ENCODE data around the gene PTTG1.

PTTG1 gene

DNA sequence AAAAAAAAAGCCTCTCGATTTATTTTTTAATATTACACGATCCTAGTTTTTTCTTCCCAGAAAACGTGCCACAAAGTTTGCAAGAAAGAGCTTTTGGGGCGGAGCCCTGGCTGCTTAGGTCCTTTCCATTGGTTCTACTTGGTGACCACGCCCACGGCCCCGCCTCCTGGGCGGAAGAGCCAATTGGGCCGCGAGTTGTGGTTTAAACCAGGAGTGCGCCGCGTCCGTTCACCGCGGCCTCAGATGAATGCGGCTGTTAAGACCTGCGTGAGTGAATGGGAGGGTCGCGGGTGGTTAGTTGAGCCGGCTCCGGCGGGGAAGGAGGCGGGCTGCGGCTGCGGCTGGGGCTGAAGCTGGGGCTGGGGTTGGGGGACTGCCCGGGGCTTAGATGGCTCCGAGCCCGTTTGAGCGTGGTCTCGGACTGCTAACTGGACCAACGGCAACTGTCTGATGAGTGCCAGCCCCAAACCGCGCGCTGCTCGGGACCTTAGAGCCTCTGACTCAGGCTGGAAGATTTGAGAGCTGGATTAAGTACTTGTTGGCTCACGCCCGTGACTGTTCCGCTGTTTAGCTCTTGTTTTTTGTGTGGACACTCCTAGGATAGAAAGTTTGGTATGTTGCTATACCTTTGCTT, at the start of gene PTTG1:
PTTG1 (plus strand) TSS at position 231 of the 634 bp plus-strand sequence. CDS start 458 bp downstream, outside the sequence.
- DNase-seq: peak; percentile 89

DNA sequence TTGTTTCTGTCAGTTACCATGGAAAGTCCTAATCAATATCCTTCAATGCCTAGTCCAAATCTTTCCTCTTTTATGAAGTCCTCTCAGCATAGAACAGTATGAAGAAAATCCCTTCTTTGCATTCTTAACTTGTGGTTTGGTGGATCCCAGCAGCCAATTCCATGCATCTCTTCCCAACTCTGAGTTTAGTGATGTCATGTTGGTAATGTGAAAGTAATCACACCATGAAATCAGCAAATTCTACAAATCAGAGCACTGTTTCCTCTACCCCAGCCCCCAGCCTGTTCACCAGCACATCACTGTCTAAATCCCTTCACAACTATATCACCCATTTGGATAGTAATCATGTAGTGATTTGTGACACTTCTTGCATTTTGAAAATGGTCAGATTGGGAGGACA, 46.5 kb upstream of the PTTG1 start:
- DNase-seq: no peak

DNA sequence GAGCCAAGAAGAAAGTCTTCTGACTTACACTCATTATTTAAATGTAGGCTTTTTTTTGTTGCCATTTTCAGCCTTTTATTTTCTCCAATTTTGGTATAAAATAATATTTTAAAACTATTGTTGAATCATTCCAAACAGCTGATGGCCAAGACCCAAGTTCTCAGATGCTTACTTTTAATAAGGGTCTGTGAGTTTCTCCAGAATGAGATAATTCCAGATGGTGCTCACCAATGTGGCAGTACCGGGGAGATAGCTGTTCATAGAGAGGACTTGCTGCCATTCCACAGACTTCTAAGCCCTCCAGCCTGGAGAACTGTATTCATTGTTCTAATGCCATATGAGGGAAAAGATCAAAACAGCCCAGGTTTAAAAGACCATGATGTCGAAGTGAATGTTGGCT, 46.0 kb upstream of the PTTG1 start:
- no peak for DNase-seq

DNA sequence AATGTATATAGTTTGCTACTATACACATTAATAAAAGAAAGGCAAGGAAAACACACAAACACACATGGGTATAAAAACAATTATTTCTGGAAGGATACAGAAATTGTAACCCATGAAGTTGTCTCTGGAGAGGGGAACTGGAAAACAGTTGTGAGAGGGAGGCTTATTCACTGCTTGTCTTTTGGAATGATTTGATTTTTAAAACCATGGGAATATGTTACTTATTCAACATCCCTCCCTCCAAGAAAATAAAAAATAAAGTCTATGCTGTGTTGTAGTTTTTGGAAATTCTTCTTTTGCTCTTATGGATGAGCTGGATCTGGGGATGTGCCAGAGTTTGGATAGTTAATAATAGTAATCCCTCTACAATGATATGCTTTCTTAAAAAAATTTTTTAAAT, 45.2 kb upstream of the PTTG1 start:
- no peak for DNase-seq

DNA sequence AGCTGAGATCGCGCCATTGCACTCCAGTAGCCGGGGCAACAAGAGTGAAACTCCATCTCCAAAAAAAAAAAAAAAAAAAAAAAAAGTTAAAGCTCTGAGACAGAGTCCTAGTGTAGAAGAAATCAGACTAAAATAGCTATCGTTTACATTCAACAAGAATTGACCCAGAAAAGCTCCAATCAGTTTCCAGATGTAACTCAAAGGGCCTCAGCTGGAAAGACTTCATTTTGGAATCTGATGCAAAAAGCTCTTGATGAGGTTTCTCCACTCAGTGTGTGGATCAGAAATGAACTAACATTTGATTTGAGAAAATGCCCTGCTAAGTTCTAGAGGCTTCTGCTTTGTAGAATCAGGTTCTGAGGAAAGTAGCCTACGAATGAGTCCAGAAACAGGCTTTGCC, 44.0 kb upstream of the PTTG1 start:
- no peak for DNase-seq

DNA sequence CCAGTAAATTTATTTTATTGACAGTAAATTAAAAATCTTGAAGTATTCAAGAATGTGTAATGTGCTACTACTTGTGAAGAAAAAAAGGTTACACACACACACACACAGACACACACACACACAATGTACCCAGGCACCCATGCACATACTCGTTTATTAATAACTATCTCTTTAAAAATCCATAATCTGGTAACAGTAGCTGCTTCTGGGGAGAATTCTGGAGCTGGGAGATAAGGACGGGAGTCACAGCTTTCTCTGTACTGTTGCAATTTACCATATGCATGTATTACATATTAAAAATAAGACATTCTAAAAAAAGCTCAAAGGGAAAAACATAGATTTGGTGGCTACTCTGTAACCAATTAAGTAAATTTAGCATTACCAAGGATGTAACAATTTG, 43.3 kb upstream of the PTTG1 start:
- no peak for DNase-seq

DNA sequence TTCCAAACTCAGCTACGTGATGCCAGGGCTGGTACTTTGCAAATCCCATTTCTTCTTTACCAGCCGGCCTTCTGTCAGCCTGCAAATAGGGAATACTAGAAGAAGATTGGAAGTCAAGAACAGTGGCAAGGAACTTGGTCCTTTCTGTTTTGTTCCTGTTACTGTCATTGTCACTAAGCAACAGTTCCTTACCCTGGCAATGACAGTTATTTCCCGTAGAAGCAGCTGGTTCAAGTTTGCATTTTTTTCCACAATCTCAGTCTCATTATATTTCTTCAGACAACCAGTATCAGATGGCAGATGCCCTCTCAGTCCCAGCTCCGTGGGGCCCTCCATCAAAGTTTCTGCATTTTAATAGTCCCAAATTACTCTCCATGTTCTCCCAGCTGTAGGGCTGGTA, 42.1 kb upstream of the PTTG1 start:
- no peak for DNase-seq

DNA sequence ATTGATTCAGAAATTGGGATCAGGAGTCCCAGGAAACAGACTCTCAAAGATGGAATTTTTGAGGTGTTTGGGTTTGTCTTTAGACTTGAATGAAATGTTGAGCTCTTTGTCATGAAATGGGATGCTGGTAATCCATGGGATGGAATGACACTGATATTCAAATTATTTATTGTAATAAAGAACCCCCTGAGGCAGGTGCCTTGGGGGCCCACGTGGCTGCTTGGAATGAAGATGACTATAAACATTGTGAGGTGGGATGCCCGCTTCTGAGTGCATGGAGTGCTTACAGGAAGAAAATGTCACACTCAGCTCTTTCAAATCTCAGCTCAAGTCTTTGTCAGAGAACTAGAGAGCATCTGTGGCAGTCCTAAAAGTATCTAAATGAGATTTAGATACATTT, 41.6 kb upstream of the PTTG1 start:
- no peak for DNase-seq

DNA sequence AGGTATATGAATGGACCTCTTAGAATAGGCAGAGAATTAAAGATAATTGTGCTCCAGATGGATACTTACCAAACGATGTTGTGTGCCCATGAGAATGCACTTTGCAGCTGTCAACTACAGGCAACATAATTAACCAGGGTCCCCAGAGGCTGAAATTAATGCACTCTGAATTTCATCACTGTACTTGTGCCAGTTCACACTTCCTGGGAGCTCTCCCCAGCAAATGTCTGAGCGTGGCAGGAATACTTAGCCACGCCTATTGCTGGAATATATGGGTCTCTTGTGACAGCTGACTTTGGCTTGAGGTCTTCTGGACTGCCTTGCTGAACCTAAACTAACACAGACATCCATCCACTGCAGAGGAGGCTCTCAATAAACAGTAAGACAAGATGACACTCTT, 39.3 kb upstream of the PTTG1 start:
- no peak for DNase-seq

DNA sequence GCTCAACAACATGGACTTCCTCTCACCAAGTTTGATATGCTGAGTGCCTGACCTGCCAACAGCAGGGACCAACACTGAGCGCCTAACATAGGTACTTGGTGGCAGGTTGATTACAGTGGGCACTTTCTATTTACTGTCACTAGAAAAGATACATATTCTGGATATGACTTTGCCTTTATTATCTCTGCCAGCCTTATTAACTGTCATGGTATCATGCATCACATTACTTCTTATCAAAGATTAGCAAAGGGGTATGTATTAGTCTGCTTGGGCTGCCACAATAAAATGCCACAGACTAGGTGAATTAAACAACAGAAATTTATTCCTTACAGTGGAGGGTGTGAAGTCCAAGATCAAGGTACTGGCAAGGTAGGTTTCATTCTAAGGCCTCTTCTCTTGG, 37.0 kb upstream of the PTTG1 start:
- no peak for DNase-seq

DNA sequence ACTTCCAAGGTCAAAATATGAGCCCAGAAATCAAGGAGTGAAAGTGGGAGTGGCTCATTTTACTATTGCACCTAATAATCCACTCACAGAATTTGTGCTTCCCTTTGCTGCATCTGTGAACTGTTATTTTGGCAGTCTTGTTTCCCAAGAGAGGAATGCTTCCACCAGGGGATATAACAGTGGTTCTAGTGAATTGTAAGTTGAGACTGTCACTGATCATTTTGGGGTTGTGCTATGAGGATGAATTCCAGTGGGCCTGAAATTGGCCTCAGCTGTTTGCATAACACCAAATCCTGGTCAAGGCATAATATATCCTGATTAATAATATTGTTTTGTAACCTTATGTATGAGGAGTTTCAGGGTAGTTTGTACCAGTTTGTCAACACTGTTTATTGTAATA, 36.2 kb upstream of the PTTG1 start:
- no peak for DNase-seq

DNA sequence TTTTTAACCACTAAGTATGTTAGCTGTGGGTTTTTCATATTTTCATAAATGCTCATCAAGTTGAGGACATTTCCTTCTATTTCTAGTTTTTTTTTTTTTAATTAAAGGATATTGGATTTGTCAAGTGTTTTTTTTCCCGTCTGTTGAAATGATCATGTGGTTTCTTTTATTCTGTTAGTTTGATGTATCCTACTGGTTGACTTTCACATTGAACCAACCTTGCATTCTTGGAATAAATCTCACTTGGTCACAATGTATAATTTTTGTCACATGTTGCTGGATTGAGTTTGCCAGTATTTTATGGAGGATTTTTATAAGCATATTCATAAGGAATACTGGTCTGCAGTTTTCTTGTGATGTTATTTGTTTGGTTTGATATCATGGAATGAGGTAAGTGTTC, 34.2 kb upstream of the PTTG1 start:
- DNase-seq: no peak

DNA sequence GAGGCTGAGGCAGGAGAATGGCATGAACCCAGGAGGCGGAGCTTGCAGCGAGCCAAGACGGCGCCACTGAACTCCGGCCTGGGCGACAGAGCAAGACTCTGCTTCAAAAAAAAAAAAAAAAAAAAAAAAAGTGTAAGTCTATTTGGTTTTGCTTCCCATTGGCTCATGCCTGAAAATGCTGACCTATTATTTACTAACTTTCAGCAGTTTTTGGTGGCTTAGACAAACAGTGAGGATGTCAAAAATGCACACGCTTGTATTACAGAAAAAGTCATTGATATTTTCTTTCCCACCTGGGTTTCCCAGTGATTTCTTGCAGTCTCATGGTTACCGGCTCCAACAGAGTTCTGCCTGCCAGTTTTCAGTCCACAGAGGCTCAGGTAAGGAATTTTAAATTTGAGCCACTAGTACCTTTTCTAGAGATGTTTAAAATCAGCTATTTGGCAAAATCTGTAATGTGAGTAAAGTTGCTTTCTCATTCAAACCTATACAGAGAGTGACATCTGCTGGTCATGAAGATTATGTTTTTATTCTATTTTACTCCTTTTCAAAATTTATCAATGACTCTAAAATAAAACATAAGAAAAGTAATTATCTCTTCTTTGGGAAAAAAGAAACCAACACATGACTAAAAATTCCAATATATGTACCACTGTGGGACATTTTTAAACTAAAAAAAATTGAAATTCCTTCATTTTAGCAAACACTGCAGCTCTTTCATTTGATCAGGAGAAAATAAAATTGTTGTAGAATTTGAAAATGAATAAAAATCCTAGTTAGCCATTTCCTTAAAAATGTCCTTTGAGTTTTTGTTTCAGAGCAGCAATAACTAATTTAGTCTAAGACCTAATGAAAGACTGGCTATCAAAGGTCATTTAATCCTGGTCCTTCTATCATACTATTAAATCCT, 30.6 kb upstream of the PTTG1 start:
- no peak for DNase-seq

DNA sequence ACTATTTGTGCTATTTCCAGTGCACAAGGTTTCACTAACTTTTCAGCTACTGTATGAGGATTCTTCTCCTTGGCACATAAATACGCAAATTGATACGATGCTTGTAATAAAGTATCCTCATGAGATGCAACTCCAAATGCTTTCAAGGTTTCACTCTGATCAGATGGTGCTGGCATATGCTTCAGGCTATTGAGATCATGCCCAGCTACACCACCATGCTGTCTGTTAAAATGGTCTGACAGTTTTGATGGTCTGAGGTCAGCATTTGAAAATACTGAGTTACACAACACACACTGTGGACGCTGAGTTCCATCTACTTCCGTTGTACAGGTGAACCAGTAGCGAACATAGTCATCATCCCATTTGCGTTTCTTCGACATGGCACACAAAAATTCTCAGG, 26.5 kb upstream of the PTTG1 start:
- no peak for DNase-seq

DNA sequence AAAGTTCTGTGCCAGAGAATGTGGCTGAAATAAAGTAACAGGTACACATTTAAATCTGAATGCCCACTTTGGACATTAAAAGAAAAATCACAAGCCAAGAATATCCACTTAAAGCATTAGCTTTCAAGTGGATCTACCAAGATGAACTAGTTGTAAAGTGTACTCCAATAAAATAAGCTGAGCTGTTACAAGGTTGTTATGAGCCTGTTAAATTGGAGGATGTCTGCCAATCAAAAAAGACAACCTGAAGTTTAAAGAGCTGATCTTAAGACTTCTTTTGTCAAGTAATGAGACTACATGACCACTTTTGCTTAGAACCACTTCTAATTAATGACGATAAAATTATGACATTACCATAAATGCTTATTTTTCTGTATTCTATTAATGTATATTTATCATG, 24.2 kb upstream of the PTTG1 start:
- no peak for DNase-seq

DNA sequence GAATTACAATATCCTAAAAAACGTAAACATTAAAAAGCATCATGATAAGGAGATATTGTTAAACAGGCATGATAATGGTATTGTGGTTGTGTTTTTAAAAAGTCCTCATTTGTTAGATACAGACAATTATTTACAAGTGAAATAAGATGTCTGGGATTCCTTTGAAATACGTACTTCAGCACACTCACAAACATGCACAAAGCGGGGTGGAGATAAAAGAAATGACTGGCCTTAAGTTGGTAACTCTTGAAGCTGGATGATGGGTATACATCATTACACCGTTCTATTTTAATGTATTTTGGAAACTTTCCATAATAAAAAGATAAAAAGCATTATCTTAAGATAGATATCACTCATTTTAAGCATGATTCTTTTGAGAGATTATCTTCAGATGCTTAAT, 22.8 kb upstream of the PTTG1 start:
- no peak for DNase-seq

DNA sequence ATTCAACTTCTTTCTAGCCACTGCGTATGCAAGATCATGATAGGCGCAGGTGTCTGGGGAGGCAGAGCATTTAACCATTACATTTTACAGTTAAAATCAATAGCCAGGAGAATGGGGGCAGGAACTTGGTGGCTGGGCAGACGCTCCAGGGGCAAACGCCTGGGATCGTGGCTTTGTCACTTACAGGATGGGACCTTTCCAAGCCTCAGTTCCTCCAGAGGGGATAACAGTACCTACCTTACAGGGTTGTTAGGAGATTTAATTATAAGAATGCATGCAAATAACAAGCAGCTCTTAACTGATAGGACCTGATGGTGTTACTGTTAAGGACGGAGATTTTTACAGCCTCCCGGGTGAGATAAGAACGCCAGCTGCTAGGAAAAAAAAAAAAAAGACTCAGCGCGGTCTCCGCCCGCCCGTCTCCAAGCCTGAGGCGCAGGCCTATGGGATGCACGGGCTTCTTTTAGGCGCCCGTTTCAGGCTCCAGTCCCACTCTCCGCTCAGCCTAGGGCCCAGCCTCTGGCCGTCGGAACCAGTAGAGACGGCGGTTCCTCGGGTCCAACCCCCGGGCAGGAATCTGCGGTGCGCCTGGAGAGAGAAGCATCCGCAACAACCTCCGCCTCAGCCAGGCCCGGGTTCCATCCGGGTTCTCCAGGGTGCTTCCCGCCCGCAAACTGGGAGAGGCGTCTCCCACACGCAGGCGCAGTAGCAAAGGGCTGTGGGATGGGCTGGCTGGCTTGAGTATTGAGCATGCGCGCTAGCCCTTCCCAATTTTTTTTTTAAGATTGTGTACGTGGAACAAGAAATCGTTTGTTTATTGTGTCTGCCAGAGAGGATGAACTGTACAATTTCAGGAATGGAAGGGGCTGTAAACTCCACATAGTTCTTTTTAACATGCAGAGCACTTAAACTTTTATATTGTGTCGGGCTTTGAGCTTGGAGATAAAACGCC, 22.0 kb upstream of the PTTG1 start, which contains the start of gene FAM200C:
FAM200C (minus strand) TSS at position 653 of the 952 bp plus-strand sequence. CDS start 4,564 bp downstream, outside the sequence.
- peak; percentile 76 for DNase-seq

DNA sequence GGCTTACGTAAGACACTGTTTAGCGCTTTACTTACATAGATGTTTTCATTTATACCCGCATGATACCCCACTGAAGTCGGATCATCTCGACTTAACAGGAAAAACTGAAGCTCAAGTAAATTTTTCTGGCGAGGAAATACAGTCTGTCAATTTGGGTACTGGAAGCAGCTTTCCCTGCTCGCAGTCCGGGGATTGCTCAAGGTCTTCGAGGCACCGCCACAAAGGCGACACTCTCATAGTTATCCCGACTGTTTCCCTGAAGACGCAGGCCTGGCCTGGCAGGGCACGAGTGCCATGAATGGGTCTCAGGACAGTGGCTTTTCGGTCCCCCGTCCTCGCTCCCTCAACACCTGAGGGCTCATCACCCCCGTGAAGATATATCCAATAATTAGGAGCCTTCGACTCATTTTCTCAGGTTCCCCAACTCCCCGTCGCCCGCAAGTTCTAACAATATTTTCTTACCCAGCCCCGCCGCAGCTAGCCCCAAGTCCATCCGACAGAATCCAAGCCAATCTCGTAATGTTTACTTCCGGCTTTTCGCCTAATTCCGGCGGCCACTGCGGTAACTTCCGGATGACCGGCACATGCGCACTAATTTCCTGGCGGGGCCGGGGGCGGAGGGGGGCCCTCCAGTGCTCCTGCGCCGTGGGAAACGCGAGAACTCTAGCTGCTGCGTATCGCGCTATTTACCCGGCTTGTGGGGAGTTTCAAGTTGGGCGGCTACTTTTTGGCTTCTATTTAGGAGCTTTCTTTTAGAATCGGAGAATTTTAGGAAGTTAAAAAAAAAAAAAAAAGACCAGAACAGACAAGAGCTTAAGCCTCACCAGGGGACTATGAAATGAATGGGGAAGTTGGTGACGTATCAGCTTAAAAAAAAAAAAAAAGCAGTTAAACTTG, 2.8 kb upstream of the PTTG1 start, which contains the start of gene SLU7:
SLU7 (minus strand) TSS at position 521 of the 897 bp plus-strand sequence. CDS start 3,787 bp downstream, outside the sequence.
- peak; percentile 94 for DNase-seq

DNA sequence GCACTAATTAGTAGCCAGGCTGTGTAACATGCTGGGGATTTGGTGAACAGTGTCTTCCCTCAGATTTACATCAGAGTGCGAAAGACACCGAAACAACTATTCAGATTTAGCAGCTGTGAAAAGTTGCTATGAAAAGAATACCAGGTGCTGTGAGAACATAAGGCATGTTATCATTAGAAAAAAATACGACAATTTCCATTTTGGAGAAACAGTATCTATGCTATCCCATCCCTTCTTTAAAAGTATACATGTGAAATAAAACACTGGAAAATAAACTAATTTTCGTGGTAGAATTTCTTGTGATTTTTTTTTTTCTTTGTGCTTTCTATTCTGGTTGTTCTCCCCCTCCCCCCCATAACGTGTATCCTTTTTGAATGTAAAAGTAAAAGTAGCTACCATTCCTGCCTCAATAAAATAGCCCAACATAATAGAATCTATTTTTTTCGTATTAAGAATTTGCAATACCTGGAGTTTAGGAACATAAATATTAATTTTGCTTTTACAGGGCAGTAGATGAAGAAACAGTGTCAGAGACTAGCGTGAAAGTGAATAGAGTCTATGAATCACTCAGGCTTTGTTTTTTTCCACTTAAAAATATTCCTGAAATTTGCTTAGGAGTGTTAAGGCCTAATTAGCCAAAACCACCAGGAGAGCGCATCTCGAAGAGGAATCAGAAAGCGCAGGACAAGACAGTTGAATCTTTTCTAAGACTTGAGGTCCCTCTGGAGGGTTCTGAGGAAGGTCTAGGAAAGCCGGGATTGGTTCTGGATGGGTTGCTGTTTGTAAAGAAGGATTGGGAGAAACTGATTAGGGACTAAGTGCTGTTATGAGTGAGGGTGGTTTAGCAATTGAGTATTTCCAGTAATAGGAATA, 2.0 kb upstream of the PTTG1 start:
- DNase-seq: no peak

DNA sequence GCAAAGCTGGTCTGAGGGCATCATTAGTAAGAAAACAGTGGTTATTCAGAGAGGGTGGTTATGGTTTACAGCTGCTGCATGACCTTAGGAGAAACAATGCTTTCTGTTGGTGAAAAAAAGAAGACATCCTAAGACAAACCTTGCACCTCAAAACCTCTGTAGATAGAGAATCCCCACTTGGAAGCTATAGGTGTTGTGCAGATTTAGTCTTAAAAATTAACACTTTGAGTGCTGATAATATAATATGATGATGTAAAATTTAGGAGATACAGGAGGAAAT, 1.4 kb upstream of the PTTG1 start:
- no peak for DNase-seq

DNA sequence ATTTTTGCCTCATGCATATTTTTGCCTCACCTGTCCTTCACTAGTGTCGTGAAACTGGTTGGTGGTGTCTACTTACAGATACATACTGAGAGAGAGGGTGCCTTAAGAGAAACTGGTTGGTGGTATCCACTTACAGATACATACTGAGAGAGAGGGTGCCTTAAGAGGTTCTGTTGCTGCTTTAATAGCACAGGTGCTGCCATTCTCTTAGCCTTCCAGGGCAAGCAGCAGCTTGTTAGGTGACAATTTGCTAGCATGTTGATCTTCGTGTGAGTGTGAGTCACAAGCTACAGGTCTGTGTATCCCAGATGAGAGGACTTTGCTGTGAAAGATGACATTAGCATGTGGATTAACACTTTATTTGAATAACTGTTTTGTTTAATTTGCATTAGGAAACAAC, 1.4 kb downstream of the PTTG1 start:
- DNase-seq: peak; percentile 31
